Endodermal cell (in vitro differentiated cells): ENCODE data around the gene OPHN1. TPM values are rescaled to one million over a fixed set of nuclear protein-coding genes. Genes with fewer than 3 reads are reported as not detected.

Experiments used
- DNase-seq: peaks from one replicate; pipeline ENCODE4 v3.0.0-alpha.2; 2017
- H3K27ac ChIP-seq: 2 replicates; pipeline ENCODE4 v1.5.1; 2013; ENCODE audit warnings: mild to moderate bottlenecking, low read depth, low read length, moderate library complexity
- H3K27me3 ChIP-seq: 2 replicates; pipeline ENCODE4 v1.6.1; 2013; ENCODE audit warnings: mild to moderate bottlenecking, low read length, moderate library complexity; ENCODE audit not compliant: insufficient read depth, control insufficient read depth, poor library complexity, severe bottlenecking
- H3K36me3 ChIP-seq: 2 replicates; pipeline ENCODE4 v1.7.0; 2013; ENCODE audit warnings: mild to moderate bottlenecking, low read length, moderate library complexity; ENCODE audit not compliant: control insufficient read depth, insufficient read depth
- H3K4me1 ChIP-seq: one replicate; pipeline ENCODE4 v1.7.0; 2013; ENCODE audit warnings: low read length; ENCODE audit not compliant: control insufficient read depth, insufficient read depth
- H3K4me3 ChIP-seq: 2 replicates; pipeline ENCODE4 v1.5.1; 2013; ENCODE audit warnings: mild to moderate bottlenecking, low read length, moderate library complexity
- H3K9ac ChIP-seq: 2 replicates; pipeline ENCODE4 v1.6.1; 2013; ENCODE audit warnings: mild to moderate bottlenecking, low read length, moderate library complexity; ENCODE audit not compliant: poor library complexity, severe bottlenecking; ENCODE audit errors: extremely low read depth
- H3K9me3 ChIP-seq: 2 replicates; pipeline ENCODE4 v1.6.1; 2013; ENCODE audit warnings: mild to moderate bottlenecking, low read length, moderate library complexity; ENCODE audit not compliant: control insufficient read depth
- H3K27ac Mint-ChIP-seq: 2 replicates; pipeline ENCODE4 v1.8.0; 2020; ENCODE audit warnings: mixed read lengths
- H3K27me3 Mint-ChIP-seq: 2 replicates; pipeline ENCODE4 v1.8.0; 2021; ENCODE audit warnings: mild to moderate bottlenecking, mixed read lengths; ENCODE audit not compliant: insufficient read depth
- H3K36me3 Mint-ChIP-seq: 2 replicates; pipeline ENCODE4 v1.8.0; 2020; ENCODE audit warnings: low read depth, mixed read lengths
- H3K4me1 Mint-ChIP-seq: 2 replicates; pipeline ENCODE4 v1.8.0; 2020; ENCODE audit warnings: mixed read lengths
- H3K4me3 Mint-ChIP-seq: 2 replicates; pipeline ENCODE4 v1.8.0; 2020; ENCODE audit warnings: mild to moderate bottlenecking, moderate library complexity, mixed read lengths
- H3K9me3 Mint-ChIP-seq: 2 replicates; pipeline ENCODE4 v1.8.0; 2020; ENCODE audit warnings: mild to moderate bottlenecking, mixed read lengths
- CTCF ChIP-seq: fragments of 200-600 bp; sonication (generic); conservative IDR thresholded peaks from 2 replicates; pipeline ENCODE4 v1.5.0; 2021; ENCODE audit warnings: antibody characterized with exemption, mild to moderate bottlenecking
- WGBS, 2 experiments: methylation state at CpG; one replicate each; pipeline versions ENCODE4 v1.1.5 to v1.1.7; 2013; ENCODE audit warnings: missing lambda C conversion rate in 2 of 2, mixed read lengths in 1 of 2; ENCODE audit not compliant: insufficient coverage in 1 of 2, insufficient read length in 1 of 2; 5-methylcytosine and 5-hydroxymethylcytosine counted together
- total RNA-seq, 2 donors: library from RNA; stranded (reverse); fragmentation: NEBNext Ultra II Directional in 1 of 2; extraction: Animal tissue kit (Norgen Biotek cat#: 25700) in 1 of 2; gene quantifications; 2 replicates in 1 of 2; 3 replicates in 1 of 2; pipeline ENCODE4 v1.2.1, GENCODE V29; 2021

The OPHN1 gene
- total RNA-seq, 2 donors from 2014 or later, result 2.9 to 5.0 TPM

- no peak overlapping the region for H3K9ac ChIP-seq
- H3K36me3 Mint-ChIP-seq, result peaks cover 2% of the 10 kb centered on the region
- H3K4me3 ChIP-seq, result no peak overlapping the region
- 90 to 100% methylated on average over 1 to 4 of the region's 4 CpGs for WGBS, 2 experiments
- peaks cover 23% of the 10 kb centered on the region for H3K9me3 Mint-ChIP-seq
- no peaks in the 10 kb centered on the region for H3K27me3 Mint-ChIP-seq
- no peaks in the 10 kb centered on the region for H3K4me1 ChIP-seq
- no peak for TF ChIP-seq CTCF
- no peaks in the 10 kb centered on the region for H3K27me3 ChIP-seq
- no peak overlapping the region for H3K27ac ChIP-seq
- no peaks in the 10 kb centered on the region for H3K4me1 Mint-ChIP-seq
- no peaks in the 10 kb centered on the region for H3K9me3 ChIP-seq
- DNase-seq, result no peak
- H3K27ac Mint-ChIP-seq, result no peak overlapping the region
- H3K36me3 ChIP-seq, result no peaks in the 10 kb centered on the region
- H3K4me3 Mint-ChIP-seq, result no peak overlapping the region
Measured at GRCh38 chrX:68061206-68061535, 372.1 kb downstream of the OPHN1 start.

- no peaks in the 10 kb centered on the region for H3K4me1 ChIP-seq
- no peak overlapping the region for H3K27ac ChIP-seq
- H3K27me3 ChIP-seq, result no peaks in the 10 kb centered on the region
- WGBS, 2 experiments, result 84 to 100% methylated on average over 1 to 2 of the region's 2 CpGs
- no peak overlapping the region for H3K4me3 ChIP-seq
- no peaks in the 10 kb centered on the region for H3K36me3 ChIP-seq
- H3K4me3 Mint-ChIP-seq, result no peak overlapping the region
- H3K27ac Mint-ChIP-seq, result no peak overlapping the region
- H3K4me1 Mint-ChIP-seq, result no peaks in the 10 kb centered on the region
- peaks cover 18% of the 10 kb centered on the region for H3K9me3 Mint-ChIP-seq
- TF ChIP-seq CTCF, result no peak
- H3K9ac ChIP-seq, result no peak overlapping the region
- DNase-seq, result peak; percentile 45
- no peaks in the 10 kb centered on the region for H3K27me3 Mint-ChIP-seq
- H3K9me3 ChIP-seq, result no peaks in the 10 kb centered on the region
- H3K36me3 Mint-ChIP-seq, result peaks cover 2% of the 10 kb centered on the region
Measured at GRCh38 chrX:68060506-68061205, 372.6 kb downstream of the OPHN1 start.

GRCh38 chrX:68059469-68059868 lies 373.8 kb downstream of the OPHN1 start:
- Mint-ChIP-seq H3K36me3 (peaks cover 2% of the 10 kb centered on the region), H3K27ac (no peak overlapping the region), H3K4me3 (no peak overlapping the region), H3K9me3 (peaks cover 22% of the 10 kb centered on the region), H3K27me3 (no peaks in the 10 kb centered on the region), H3K4me1 (no peaks in the 10 kb centered on the region)
- H3K27ac ChIP-seq, result no peak overlapping the region
- WGBS, 2 experiments, result 100% methylated on average over 1 of the region's 1 CpG; no CpG with 5 or more reads in 1 of the 2 experiments
- no peak for TF ChIP-seq CTCF
- no peak for DNase-seq
- no peak overlapping the region for H3K4me3 ChIP-seq
- no peaks in the 10 kb centered on the region for H3K36me3 ChIP-seq
- no peaks in the 10 kb centered on the region for H3K4me1 ChIP-seq
- no peak overlapping the region for H3K9ac ChIP-seq
- H3K27me3 ChIP-seq, result no peaks in the 10 kb centered on the region
- H3K9me3 ChIP-seq, result no peaks in the 10 kb centered on the region
